ENCODE results near the gene GXYLT2.
A peak's percentile ranks its signal among the peaks of the same experiment; 100 is the strongest.
"Not testable (repeated sequence)": the region's sequence is repeated elsewhere in the genome, so short reads cannot be mapped to it uniquely, and the experiment has no call there.

Gene GXYLT2

DNA sequence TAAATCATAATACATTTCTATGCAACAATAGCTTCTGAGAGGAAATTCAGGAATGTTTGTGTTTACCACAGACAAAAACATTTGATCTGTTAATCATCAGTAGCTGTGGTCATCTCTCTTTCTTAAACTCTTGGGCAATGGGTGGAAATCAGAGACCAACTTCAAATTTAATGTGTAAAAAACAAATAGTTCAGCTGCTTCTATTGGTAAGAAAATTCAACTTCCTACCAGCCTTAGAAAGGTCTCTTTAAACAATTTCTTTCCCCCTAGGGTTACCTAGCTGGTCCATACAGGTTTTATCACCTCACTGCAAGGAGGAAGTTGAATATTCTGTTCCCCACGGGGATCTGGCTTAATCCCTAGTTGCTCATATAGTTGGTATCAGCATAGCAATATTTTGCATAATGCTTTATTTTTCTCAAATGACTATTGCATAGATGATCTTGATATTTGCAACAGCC is 88.5 kb downstream of the GXYLT2 start:
- no peak for DNase-seq

DNA sequence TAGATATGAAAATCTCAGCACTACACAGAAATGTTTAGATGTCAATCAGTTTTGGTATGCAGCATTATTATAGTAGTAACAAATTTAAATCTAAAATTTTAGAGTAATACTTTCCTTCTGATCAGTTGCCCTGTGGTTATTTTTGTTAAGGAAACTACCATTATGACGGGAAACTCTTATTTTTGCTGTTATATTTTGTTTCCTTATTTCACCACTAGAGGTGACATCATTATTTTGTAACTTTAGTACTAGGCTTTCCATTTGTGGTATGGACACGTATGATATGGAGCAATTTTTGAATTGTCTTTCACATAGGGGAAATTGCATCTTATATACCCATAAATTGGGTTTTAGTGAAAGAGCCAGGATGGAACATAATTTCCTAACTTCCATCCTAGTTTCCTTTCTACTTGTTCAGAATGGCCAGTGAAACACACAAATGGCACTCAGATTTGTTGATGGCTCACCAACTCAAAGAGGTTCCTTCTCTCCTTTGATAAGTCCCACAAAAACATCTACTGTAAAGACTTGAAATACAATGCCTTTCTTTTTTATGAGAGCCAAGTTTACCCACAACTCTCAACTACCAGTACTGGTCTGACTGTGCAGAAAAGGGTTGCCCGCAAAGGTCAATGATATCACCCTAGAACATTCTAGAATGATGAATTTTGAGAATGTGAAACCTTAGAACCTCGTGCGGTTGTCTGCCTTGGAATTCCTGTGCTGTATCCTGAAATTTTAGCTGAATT is 89.4 kb downstream of the GXYLT2 start:
- no peak for DNase-seq

DNA sequence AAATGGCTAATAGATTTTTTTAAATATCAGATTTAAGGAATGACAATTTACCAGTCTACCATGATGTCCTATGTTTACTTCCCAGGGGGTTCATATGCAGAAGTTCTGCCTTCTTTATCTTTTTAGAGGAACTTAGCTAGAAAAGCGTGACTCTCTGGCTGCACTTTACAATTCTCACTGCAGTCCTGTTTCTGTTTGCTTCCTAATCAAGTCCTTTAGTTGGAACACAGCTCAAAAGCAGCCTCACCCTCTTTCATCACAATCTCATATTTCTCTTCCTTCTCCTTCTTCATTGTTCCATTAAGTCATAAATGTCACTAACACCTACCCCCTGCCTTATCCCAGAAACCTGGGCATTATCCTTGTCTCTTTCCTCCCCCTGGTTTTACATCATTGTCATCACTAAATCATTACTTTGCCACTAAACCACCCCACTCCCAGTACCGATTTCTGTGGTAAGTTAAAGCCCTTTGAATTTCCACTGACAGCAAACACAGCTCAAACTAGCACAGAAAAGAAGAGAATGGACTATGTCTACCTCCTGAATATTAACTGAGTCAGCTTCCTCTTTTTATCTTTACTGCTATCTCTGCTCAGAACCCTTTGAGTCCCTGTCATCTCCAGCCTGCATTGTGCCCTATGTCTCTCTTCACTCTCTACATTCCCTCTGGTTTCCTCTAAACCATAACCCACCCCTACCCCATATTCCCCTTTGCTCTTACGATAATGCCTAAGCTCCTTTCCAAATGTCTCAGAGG is 94.9 kb downstream of the GXYLT2 start:
- no peak for DNase-seq

DNA sequence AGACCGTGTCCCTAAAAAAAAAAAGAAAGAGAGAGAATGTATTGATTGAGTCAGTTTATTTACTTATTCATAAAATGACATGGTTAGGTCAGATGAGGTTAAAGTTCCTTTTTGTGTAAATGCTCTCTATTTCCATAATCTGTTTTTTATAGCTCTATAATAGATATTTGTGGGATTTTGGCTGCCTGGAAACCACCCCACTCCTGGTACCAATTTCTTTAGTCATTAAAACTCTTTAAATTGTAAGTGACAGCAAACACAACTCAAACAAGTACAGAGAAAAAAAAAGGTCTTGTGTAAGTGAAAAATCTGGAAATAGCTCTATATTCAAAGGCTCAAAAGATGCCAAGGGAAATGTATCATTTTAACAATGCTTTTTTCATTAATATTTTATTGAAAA is 97.7 kb downstream of the GXYLT2 start:
- DNase-seq: no peak

DNA sequence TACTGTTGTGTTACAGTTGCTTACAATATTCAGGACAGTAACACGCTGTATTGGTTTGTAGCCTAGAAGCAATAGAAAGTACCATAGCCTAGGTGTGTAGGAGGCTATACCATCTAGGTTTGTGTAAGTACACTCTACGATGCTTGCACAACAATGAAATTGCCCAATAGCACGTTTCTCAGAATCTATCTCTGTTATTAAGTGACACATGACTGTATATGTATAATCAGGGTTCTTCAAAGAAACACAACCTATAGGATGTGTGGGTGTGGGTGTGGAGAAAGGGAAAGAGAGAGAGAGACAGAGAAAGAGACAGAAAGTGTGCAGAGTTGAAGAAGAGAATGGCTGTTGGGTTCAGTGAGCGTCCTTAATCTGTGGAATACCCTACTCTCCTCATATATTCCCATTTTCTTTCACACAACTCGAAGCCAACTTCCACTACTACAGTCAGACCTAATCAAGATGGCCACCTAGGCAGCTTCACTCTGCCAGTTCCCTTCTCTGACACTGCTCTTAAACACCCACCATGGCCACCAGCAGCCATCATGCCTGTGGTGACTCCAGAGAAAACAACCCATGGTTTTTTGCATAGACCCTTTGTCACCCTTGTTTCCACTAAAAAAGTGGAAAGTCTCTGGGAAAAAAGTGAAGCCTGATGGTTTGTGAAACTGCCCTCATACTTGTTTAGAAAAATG is 103.0 kb downstream of the GXYLT2 start:
- DNase-seq: no peak

DNA sequence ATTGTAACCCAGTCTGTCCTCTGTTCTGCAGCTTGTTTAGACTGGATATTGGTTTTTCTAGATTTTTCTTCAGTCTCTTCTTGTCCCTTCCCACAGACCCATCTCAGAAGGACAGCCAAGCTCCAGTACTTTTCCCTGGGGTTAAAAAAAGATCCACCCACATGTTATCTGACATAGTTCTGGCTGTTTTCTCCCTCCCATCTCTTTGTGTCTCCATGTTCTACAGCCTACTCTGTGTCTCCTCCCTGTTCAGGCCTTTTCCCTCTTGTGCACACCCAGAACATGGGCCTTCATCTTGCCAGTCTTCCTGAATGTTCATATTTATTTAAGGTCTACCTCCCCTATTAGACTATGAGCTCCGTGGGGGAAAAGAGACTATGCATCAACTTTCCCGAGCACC is 103.7 kb downstream of the GXYLT2 start:
- no peak for DNase-seq

DNA sequence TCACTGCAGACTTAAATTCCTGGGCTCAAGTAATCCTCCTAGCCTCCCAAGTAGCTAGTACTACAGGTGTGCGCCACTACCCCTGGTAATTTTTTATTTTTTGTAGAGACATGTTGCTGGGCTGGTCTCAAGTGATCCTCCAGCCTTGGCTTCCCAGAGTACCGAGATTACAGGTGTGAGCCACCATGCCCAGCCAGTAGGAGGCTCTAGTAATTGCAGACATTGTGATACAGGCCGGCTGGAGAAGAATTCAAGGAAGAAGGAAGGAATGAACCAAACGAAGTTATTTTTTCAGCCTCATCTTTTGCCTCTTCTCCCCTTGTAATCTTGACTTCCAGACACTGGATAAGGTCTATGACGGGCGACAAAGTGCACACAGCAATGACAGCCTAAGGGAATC is 105.5 kb downstream of the GXYLT2 start:
- DNase-seq: no peak

DNA sequence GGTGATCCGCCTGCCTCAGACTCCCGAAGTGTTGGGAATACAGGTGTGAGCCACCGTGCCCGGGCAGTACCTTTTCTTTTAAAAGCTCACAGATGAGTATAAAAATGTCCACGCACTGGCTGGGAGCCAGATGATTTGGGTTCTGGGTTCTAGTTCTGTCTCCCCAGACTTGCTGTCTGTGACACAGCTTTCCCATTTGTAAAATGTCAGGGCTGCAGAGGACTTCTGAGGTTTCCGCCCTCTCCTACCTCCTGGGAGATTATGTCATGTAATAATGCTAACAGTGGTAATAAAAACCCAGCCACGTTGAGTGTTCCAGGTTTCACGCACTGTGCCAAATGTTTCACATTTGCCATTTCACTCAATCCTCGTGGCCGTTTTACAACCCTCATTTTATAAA is 107.5 kb downstream of the GXYLT2 start:
- DNase-seq: no peak

DNA sequence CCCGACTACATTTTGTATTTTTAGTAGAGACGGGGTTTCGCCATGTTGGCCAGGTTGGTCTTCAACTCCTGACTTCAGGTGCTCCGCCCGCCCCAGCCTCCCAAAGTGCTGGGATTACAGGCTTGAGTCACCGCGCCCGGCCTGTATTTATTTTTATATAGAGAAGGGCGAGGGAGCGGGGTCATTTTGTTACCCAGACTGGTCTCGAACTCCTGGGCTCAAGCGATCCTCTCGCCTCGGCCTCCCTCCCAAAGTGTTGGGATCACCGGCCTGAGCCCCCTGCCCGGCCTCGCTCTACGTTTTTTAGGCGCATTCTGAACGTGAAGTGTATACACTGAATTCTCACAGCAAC is 108.3 kb downstream of the GXYLT2 start:
- no peak for DNase-seq

DNA sequence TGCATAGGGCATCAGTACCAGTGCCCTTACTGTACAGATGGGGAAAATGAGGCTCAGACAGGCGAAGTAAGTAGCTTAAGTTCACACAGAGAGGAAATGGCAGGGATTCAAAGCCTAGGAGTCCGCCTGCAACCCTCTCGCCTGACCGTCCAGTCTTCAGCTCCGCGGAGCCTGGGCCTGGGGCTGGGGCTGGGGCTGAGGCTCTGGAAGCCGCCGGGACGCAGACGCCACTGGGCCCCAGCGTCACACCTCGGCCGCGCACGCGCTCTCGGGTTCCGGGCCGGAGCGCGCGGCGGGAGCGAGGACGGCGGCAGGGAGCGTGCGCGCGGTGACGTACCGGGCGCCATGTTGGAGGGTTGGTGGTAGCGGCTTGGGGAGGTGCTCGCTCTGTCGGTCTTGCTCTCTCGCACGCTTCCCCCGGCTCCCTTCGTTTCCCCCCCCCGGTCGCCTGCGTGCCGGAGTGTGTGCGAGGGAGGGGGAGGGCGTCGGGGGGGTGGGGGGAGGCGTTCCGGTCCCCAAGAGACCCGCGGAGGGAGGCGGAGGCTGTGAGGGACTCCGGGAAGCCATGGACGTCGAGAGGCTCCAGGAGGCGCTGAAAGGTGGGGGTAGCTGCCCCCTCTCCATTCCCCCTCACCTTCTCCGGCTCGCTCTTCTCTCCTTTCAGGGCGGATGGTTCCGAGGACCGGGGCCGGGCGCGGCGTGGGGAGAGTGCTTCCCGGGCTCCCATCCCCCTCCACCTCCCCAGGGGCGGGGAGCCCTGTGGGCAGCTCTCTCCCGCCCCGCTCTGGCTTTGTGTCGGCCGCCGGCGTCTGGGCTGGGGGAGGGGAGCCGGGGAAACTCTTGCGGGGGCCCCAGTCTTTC is 108.9 kb downstream of the GXYLT2 start, which contains the start of gene PPP4R2:
Gene PPP4R2 (plus strand): TSS at position 339 of the 861 bp plus-strand sequence. CDS start 227 bp downstream, at position 566.
- DNase-seq: peak; percentile 72

DNA sequence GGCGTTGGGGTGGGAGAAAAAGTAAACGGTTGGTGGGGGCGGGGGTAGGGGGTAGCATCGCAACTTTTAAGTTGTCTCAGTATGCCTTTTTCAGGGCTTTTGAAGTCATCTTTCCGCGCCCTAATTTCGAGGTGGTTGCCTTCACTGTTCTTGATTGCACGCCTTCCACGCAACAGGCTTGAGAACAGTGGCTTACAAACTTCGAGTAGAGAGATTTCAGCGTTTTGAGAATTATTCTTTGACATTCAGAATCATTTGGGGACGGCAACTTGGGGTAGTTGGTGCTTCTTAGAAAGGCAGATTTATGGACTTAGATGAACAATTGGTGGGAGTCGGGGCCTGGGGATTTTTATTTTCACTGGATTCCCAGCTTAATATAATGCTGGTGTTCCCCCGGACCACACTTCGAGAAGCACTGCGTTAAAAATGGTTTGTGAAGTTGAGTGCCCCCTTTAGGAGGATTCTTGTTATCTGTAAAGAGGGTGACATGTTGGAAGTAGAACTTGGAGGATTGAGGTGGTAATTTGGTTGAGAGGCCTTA is 109.6 kb downstream of the GXYLT2 start:
- DNase-seq: peak; percentile 61

DNA sequence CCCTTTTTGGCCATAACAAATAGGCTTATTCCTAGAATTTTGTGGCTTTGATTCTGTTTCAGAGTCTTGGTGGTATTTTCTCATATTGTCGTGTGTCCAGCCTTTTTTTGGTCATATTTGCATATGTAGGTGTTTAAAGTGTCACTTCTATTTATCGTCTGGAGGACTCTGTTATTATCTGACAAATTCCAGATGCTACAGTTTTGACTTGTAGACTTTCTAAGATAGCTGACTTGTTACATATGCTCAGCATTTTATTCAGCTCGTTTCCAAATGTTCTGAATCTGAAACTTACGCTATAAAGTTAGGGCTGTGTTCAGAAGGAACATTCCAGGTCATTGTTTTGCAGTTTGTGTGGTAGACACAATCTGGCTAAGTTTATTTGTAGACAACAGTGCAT is 110.6 kb downstream of the GXYLT2 start:
- no peak for DNase-seq

DNA sequence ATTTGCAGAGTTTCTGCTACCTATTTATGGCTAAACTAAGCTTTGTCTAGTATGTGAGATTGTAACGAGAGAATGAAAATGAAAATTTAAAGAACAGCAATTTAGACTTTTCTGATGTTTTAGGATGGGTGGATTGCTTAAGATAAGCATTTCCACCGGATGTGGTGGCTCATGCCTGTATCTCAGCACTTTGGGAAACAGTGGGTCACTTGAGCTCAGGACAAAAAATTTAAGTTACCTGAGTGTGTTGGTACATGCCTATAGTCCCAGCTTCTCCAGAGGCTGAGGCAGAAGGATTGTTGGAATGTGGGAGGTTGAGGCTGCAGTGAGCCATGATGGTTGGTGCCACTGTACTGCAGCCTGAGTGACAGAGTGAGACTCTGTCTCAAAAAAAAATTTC is 112.1 kb downstream of the GXYLT2 start:
- DNase-seq: no peak

DNA sequence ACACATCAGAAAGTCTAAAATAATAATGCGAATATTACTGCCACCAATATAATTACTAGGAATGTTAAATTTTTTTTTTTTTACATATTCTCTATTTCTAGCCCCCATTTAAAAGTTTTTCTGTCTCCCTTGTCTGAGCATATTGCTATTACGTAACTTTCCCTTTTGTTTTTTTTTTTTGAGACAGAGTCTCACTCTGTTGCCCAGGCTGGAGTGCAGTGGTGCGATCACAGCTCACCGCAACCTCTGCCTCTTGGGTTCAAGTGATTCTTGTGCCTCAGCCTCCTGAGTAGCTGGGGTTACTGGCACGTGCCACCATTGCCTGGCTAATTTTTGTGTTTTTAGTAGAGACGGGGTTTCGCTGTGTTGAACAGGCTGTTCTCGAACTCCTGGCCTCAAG is 115.2 kb downstream of the GXYLT2 start:
- DNase-seq: not testable (repeated sequence)

DNA sequence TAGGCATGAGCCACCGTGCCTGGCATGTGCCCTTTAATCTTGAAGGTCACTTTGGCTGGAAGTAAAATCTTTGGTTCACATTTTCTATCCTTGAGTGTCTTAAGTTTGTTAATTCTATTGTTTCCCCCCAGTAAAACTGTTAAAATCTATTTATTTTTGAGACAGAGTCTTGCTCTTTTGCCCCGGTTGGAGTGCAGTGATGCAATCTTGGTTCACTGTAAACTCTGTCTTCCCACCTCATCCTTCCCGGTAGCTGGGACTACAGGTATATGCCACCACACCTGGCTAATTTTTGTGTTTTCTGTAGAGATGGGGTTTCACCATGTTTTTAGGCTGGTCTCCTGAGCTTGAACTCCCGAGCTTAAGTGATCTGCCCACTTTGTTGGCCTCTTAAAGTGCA is 116.5 kb downstream of the GXYLT2 start:
- DNase-seq: no peak

DNA sequence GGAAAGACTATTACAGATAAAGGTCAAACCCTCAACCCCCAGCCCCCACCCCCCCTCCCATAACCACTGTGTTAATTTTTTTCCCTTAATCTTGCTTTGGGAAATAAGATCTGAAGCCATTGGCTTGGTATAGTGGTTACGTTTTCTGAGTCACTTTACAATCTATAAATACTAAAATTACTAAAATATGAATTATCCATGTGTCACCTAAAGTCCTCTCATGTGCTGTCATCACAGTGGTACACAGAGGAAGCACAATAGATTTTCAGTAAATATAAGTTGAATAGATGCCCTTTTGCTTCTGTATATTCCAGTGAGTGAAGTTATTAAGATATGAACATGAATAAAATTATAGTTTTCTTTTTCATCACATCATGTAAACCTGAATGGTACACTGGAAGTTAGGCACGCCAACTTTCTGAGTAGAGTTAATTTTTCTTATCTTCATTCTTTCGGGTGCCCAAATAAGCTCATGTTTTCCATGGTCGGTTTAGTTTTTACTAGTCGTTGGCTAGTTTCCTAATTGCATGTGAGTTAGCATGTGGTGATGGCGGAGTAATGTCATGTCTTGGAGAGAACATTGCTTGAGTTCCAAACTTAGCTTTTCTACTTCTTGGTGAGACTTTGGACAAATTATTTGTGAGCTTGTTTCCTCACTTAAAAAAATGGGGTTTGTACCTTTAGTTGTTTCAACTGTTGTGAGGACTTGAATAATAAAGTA is 120.3 kb downstream of the GXYLT2 start:
- DNase-seq: no peak

DNA sequence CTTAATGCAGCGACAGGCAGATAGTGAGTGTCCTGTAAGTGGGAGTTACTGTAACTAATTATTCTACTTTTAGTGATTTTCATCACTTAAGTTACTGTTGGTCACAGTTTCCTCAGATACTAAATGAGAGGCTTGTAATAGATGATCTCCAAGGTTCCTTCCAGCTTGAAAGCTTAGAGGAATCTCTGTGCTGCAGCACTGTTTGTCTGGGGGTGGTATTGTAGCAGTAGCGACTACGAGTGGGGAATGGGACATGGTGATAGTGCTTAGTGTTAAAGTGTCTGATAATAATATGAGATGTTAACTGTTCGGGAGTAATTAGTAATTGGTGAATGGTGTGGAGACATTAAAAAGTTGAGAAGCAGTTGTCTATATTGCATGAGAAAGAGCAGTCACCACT is 121.2 kb downstream of the GXYLT2 start:
- no peak for DNase-seq

DNA sequence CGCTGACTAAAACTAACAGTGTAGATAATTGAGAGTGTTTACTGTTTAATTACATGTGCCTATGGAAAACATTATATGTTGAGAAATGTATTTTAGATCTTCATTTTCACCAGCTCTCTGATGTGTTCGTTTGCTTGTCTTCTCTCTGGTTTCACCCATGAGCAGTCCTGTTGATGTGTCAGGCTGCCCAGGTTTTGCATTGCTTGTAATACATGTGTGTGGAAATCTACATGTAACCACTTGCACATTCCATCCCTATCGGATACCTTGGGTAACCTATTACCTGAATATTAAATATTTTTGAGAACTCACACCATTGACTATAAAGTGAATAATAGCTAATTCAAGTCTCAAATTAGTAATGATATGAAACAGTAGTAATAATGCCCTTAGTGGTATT is 121.9 kb downstream of the GXYLT2 start:
- no peak for DNase-seq

DNA sequence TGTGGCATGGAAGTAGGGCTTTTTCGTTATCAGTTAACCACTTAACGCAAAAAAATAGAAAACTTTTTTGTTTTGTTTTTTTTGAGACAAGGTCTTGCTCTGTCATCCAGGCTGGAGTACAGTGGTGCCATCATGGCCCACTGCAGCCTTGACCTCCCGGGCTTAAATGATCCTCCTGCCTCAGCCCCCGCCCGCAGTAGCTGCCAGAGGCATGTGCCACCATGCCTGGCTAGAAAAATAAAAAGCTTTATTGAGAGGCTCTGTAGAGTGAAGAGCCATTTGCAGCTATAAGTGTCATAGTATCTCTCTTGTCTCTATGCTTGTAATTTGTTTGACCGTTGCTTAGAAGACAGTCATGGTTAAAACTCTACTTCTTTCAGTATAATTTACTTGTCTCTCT is 122.3 kb downstream of the GXYLT2 start:
- no peak for DNase-seq

DNA sequence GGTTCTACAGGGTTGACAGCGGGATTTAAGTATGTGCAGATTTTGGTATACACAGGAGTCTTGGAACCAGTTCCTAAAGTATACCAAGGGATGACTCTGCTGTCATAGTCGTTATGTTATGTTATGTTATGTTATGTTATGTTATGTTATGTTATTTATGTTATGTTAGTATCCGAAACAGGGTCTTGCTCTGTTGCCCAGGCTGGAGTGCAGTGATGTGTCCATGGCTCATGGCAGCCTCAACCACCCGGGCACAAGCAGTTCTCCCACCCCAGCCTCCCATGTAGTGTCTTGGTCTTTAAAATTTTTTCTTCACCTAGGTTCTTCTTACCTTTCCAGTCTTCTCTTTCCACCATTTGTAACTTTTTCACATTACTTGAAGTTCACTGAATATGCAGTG is 130.5 kb downstream of the GXYLT2 start:
- no peak for DNase-seq

DNA sequence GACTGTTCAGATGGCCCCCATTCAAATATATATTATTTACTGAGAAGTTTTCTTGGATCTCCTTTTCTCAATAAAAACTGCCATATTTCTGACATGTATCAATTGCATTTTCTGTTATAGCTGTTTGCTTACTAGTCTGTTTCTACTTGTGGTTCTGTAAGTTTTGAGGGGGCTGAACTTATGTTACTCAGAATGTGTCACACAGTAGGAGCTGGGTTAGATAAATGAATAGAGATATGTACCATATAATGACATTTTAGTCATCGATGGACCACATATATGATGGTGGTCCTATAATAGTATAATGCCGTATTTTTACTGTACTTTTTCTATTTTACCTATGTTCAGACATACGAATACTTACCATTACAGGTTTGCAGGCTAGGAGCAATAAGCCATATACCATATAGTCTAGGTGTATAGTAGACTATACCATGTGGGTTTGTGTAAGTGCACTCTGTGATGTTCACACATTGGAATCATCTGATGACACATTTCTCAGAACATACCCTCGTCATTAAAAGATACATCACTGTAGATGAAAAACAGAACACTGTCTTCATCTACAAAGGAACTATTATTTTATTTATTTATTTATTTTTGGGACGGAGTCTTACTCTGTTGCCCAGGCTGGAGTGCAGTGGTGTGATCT is 131.1 kb downstream of the GXYLT2 start:
- DNase-seq: no peak

Measured in amniotic stem cell (primary cell).